Endothelial cell (in vitro differentiated cells): ENCODE results near the gene TNFRSF12A. TPM values are rescaled to one million over a fixed set of nuclear protein-coding genes. Genes with fewer than 3 reads are reported as not detected.
A peak's percentile ranks its signal among the peaks of the same experiment; 100 is the strongest.

ENCODE experiments used
- DNase-seq: peaks from one replicate; pipeline ENCODE4 v3.0.0; 2021; ENCODE audit warnings: low spot score
- H3K27ac Mint-ChIP-seq: one replicate; pipeline ENCODE4 v1.8.0; 2021; ENCODE audit warnings: mixed read lengths, inconsistent platforms; ENCODE audit not compliant: unreplicated experiment
- H3K27me3 Mint-ChIP-seq: one replicate; pipeline ENCODE4 v1.8.0; 2021; ENCODE audit warnings: mild to moderate bottlenecking, moderate library complexity, mixed read lengths, inconsistent platforms; ENCODE audit not compliant: unreplicated experiment
- H3K36me3 Mint-ChIP-seq: one replicate; pipeline ENCODE4 v1.8.0; 2021; ENCODE audit warnings: mild to moderate bottlenecking, low read depth, mixed read lengths, inconsistent platforms; ENCODE audit not compliant: unreplicated experiment
- H3K4me1 Mint-ChIP-seq: one replicate; pipeline ENCODE4 v1.8.0; 2021; ENCODE audit warnings: mild to moderate bottlenecking, mixed read lengths, inconsistent platforms; ENCODE audit not compliant: unreplicated experiment
- H3K4me3 Mint-ChIP-seq: one replicate; pipeline ENCODE4 v1.8.0; 2021; ENCODE audit warnings: mild to moderate bottlenecking, mixed read lengths, inconsistent platforms; ENCODE audit not compliant: unreplicated experiment
- H3K9me3 Mint-ChIP-seq: one replicate; pipeline ENCODE4 v1.8.0; 2021; ENCODE audit warnings: mixed read lengths, inconsistent platforms; ENCODE audit not compliant: unreplicated experiment
- CTCF ChIP-seq: fragments of 200-600 bp; sonication (generic); IDR thresholded peaks from one replicate; pipeline ENCODE4 v1.5.0; 2021; ENCODE audit warnings: antibody characterized with exemption; ENCODE audit not compliant: unreplicated experiment
- total RNA-seq: library from RNA; stranded (reverse); fragmentation: NEBNext Ultra II Directional; extraction: Animal tissue kit (Norgen Biotek cat#: 25700); gene quantifications from one replicate; pipeline ENCODE4 v1.2.1, GENCODE V29; 2021; ENCODE audit not compliant: unreplicated experiment

Gene TNFRSF12A
- total RNA-seq, 1 donor from 2014 or later: 3.0 TPM

- TF ChIP-seq CTCF: no peak
- Mint-ChIP-seq H3K9me3 (no peaks in the 10 kb centered on the region), H3K4me3 (peak overlapping the region; percentile 91), H3K4me1 (peaks cover 24% of the 10 kb centered on the region), H3K27ac (no peak overlapping the region), H3K36me3 (peaks cover 6% of the 10 kb centered on the region), H3K27me3 (peaks cover 23% of the 10 kb centered on the region)
- DNase-seq: no peak
These were observed 3.2 kb downstream of the TNFRSF12A start for GRCh38 chr16:3023415-3023668.

GRCh38 chr16:3023669-3024478, 3.7 kb downstream of the TNFRSF12A start, which contains the start of the genes HCFC1R1 and THOC6:
HCFC1R1 (minus strand) TSS chr16:3023942; CDS start chr16:3023941, 1 bp downstream.
THOC6 (plus strand) TSS chr16:3024035; CDS start chr16:3024327, 292 bp downstream.
- no peak for TF ChIP-seq CTCF
- peak within 1 kb of the TSS; percentile 91 for H3K4me3 Mint-ChIP-seq

GRCh38 chr16:3025032-3026002, 5.1 kb downstream of the TNFRSF12A start:
- Mint-ChIP-seq H3K27me3 (peaks cover 22% of the 10 kb centered on the region), H3K4me3 (peak overlapping the region; percentile 15), H3K9me3 (no peaks in the 10 kb centered on the region), H3K27ac (no peak overlapping the region), H3K4me1 (peaks cover 22% of the 10 kb centered on the region), H3K36me3 (peaks cover 6% of the 10 kb centered on the region)
- DNase-seq: no peak
- no peak for TF ChIP-seq CTCF

More at GRCh38 chr16:3023669-3024478, 3.7 kb downstream of the TNFRSF12A start, which contains the start of the genes HCFC1R1 and THOC6:
- no peaks in the 10 kb centered on the region for H3K9me3 Mint-ChIP-seq
- H3K4me1 Mint-ChIP-seq: peaks cover 24% of the 10 kb centered on the region
- H3K27ac Mint-ChIP-seq: peak within 1 kb of the TSS; percentile 88
- peaks cover 6% of the 10 kb centered on the region for H3K36me3 Mint-ChIP-seq
- peak; percentile 92 for DNase-seq
- H3K27me3 Mint-ChIP-seq: peaks cover 23% of the 10 kb centered on the region

- Mint-ChIP-seq H3K4me1 (peaks cover 22% of the 10 kb centered on the region), H3K36me3 (peaks cover 6% of the 10 kb centered on the region), H3K4me3 (no peak overlapping the region), H3K27me3 (peaks cover 23% of the 10 kb centered on the region), H3K27ac (no peak overlapping the region), H3K9me3 (no peaks in the 10 kb centered on the region)
- TF ChIP-seq CTCF: no peak
- no peak for DNase-seq
These were observed 5.8 kb downstream of the TNFRSF12A start for GRCh38 chr16:3026003-3026378.
